GM23248 (cell line): ENCODE data around the gene PCDHGC4.

ENCODE experiments used
- EZH2 ChIP-seq: fragments of 200-600 bp; sonication (generic); IDR thresholded peaks from 2 replicates; pipeline ENCODE4 v1.6.1; 2018; ENCODE audit warnings: antibody characterized with exemption, mild to moderate bottlenecking; ENCODE audit not compliant: insufficient read depth, poor library complexity, severe bottlenecking
- EZH2phosphoT487 ChIP-seq: fragments of 200-600 bp; sonication (generic); IDR thresholded peaks from 2 replicates; pipeline ENCODE4 v1.6.1; 2018; ENCODE audit warnings: antibody characterized with exemption, moderate library complexity, mild to moderate bottlenecking, low read depth; ENCODE audit not compliant: insufficient read depth

DNA sequence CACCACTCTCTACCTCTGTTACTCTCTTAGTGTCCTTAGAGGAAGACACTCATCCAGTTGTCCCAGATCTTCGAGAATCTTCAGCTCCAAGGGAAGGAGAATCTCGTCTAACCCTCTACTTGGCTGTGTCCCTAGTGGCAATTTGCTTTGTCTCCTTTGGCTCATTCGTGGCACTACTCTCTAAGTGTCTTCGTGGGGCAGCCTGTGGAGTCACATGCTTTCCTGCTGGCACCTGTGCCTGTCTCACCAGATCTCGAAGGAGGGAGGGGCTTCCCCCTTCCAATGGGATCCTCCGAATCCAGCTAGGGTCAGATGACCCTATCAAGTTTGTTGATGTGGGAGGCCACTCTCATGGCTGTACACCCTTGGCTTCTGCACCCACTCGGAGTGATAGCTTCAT is 2.3 kb downstream of the PCDHGC4 start:
- no peak for TF ChIP-seq EZH2
- no peak for TF ChIP-seq EZH2phosphoT487
